GM23338 (cell line): Measurements from ENCODE around the gene GPR55. TPM values are rescaled to one million over a fixed set of nuclear protein-coding genes. Genes with fewer than 3 reads are reported as not detected.

Experiments
- ATAC-seq: fragments of 200-7000 bp; cut with Tn5 transposase; 3 replicates; pipeline ENCODE4 v1.9.1; 2020
- DNase-seq: peaks from one replicate; pipeline ENCODE4 v3.0.0-alpha.2; 2015; ENCODE audit warnings: low spot score
- H2AFZ ChIP-seq: fragments of 200-600 bp; sonication (generic); 2 replicates; pipeline ENCODE4 v1.8.0; 2016; ENCODE audit warnings: antibody characterized with exemption, mild to moderate bottlenecking, moderate library complexity
- H3F3A ChIP-seq: fragments of 200-600 bp; sonication (generic); replicated peaks from 2 replicates; pipeline ENCODE4 v1.8.0; 2017; ENCODE audit warnings: antibody characterized with exemption, mixed run types, low read depth
- H3K27ac ChIP-seq: fragments of 200-600 bp; sonication (generic); 2 replicates; pipeline ENCODE4 v1.6.1; 2016; ENCODE audit warnings: low read depth
- H3K27me3 ChIP-seq: fragments of 200-600 bp; sonication (generic); 2 replicates; pipeline ENCODE4 v1.8.0; 2016; ENCODE audit warnings: mild to moderate bottlenecking, mixed run types, moderate library complexity; ENCODE audit not compliant: insufficient read depth
- H3K36me3 ChIP-seq: fragments of 200-600 bp; sonication (generic); 2 replicates; pipeline ENCODE4 v1.8.0; 2016; ENCODE audit warnings: mild to moderate bottlenecking; ENCODE audit not compliant: insufficient read depth
- H3K4me1 ChIP-seq: fragments of 200-600 bp; sonication (generic); 2 replicates; pipeline ENCODE4 v1.8.0; 2016; ENCODE audit warnings: mild to moderate bottlenecking, moderate library complexity; ENCODE audit not compliant: insufficient read depth
- H3K4me2 ChIP-seq: fragments of 200-600 bp; sonication (generic); 2 replicates; pipeline ENCODE4 v1.7.1; 2017; ENCODE audit warnings: mixed run types
- H3K4me3 ChIP-seq: fragments of 200-600 bp; sonication (generic); 2 replicates; pipeline ENCODE4 v1.6.1; 2016; ENCODE audit warnings: mixed run types
- H3K79me2 ChIP-seq: fragments of 200-600 bp; sonication (generic); replicated peaks from 2 replicates; pipeline ENCODE4 v1.8.0; 2017; ENCODE audit warnings: mild to moderate bottlenecking; ENCODE audit not compliant: insufficient read depth
- H3K9me2 ChIP-seq: fragments of 200-600 bp; sonication (generic); 2 replicates; pipeline ENCODE4 v1.8.0; 2017; ENCODE audit not compliant: insufficient read depth
- H4K20me1 ChIP-seq: fragments of 200-600 bp; sonication (generic); replicated peaks from 2 replicates; pipeline ENCODE4 v1.8.0; 2017; ENCODE audit warnings: mild to moderate bottlenecking; ENCODE audit not compliant: insufficient read depth
- H3K27ac Mint-ChIP-seq: 2 replicates; pipeline ENCODE4 v1.8.0; 2020; ENCODE audit warnings: inconsistent platforms, mild to moderate bottlenecking, moderate library complexity, mixed read lengths
- H3K27me3 Mint-ChIP-seq: 3 replicates; pipeline ENCODE4 v1.8.0; 2022; ENCODE audit warnings: low read depth, mild to moderate bottlenecking, moderate library complexity, mixed read lengths, inconsistent platforms; ENCODE audit not compliant: insufficient read depth, poor library complexity
- H3K36me3 Mint-ChIP-seq: 3 replicates; pipeline ENCODE4 v1.8.0; 2021; ENCODE audit warnings: low read depth, mild to moderate bottlenecking, inconsistent platforms, moderate library complexity, mixed read lengths
- H3K4me1 Mint-ChIP-seq: 3 replicates; pipeline ENCODE4 v1.8.0; 2020; ENCODE audit warnings: mild to moderate bottlenecking, inconsistent platforms, mixed read lengths
- H3K4me3 Mint-ChIP-seq: 3 replicates; pipeline ENCODE4 v1.8.0; 2021; ENCODE audit warnings: moderate library complexity, mild to moderate bottlenecking, inconsistent platforms, mixed read lengths
- H3K9me3 Mint-ChIP-seq: 3 replicates; pipeline ENCODE4 v1.8.0; 2020; ENCODE audit warnings: moderate library complexity, mild to moderate bottlenecking, inconsistent platforms, mixed read lengths
- CREB1 ChIP-seq: fragments of 250-450 bp; sonication (Bioruptor Pico); IDR thresholded peaks from 2 replicates; pipeline ENCODE4 v1.5.0; 2020; ENCODE audit warnings: low read depth, mild to moderate bottlenecking, moderate library complexity
- CTCF ChIP-seq, 2 experiments: fragments of 200-600 bp in 1 of 2; sonication (generic) in 1 of 2; conservative IDR thresholded peaks; 2 replicates each; pipeline versions ENCODE4 v1.5.1 to v1.6.1; 2016 to 2017; ENCODE audit warnings: antibody characterized with exemption in 2 of 2, low read depth in 2 of 2, mild to moderate bottlenecking in 2 of 2, moderate library complexity in 1 of 2
- EZH2 ChIP-seq: fragments of 200-600 bp; sonication (generic); IDR thresholded peaks from one replicate; pipeline ENCODE4 v1.8.0; 2017; ENCODE audit warnings: antibody characterized with exemption, mild to moderate bottlenecking, low read depth; ENCODE audit not compliant: unreplicated experiment
- NANOG ChIP-seq: IDR thresholded peaks from 2 replicates; pipeline ENCODE4 v1.6.1; 2016; ENCODE audit warnings: antibody characterized with exemption, borderline replicate concordance
- POLR2AphosphoS5 ChIP-seq: IDR thresholded peaks from 2 replicates; pipeline ENCODE4 v1.6.1; 2016; ENCODE audit warnings: antibody characterized with exemption, low read depth
- REST ChIP-seq: IDR thresholded peaks from one replicate; pipeline ENCODE4 v1.6.1; 2018; ENCODE audit warnings: antibody characterized with exemption; ENCODE audit not compliant: unreplicated experiment
- STAT1 ChIP-seq: IDR thresholded peaks from one replicate; pipeline ENCODE4 v1.6.1; 2016; ENCODE audit warnings: antibody characterized with exemption; ENCODE audit not compliant: unreplicated experiment
- ZNF114 ChIP-seq: fragments of 250-450 bp; sonication (Bioruptor Pico); IDR thresholded peaks from 2 replicates; pipeline ENCODE4 v1.5.0; 2020; ENCODE audit warnings: mild to moderate bottlenecking, moderate library complexity
- ZNF331 ChIP-seq: fragments of 250-450 bp; sonication (Bioruptor Pico); IDR thresholded peaks from 2 replicates; pipeline ENCODE4 v1.5.0; 2020; ENCODE audit warnings: low read depth, mild to moderate bottlenecking, moderate library complexity
- polyA plus RNA-seq: library from polyadenylated mRNA; unstranded; fragments of >200 nt; fragmentation: Nextera tagmentation; extraction: Ambion mirVana; gene quantifications from 2 replicates; pipeline ENCODE4 v1.2.1, GENCODE V29; 2016
- total RNA-seq: library from RNA; depleted of rRNA; stranded (reverse); fragments of >200 nt; shearing (Covaris generic); gene quantifications from 2 replicates; pipeline ENCODE4 v1.2.3, GENCODE V29; 2014
- TF ChIP-seq, protein P1 (sequence below): IDR thresholded peaks from 2 replicates; pipeline ENCODE4 v1.6.1; 2016; ENCODE audit warnings: antibody characterized with exemption

The GPR55 gene
- total and polyA plus RNA-seq, 2 experiments from 2014 or later, result not detected

DNA sequence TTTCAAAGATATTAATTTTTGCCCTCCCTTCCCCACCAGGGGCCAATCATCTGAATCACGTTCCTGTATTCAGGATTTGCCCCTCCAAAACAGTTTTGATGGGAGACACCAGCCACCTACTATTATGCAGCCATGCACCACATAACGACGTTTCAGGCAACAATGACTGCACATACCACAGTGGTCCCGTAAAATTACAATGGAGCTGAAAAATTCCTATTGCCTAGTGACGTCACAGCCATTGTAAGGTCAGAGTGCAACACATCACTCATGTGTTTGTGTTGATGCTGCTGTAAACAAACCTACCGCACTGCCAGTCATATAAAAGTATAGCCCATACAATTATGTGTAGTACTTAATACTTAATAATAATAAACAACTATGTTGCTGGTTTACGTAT, 37.7 kb downstream of the GPR55 start (continued):
- TF ChIP-seq REST (no peak), STAT1 (no peak), CTCF (conservative IDR thresholded peaks at IDR 0.05; ENCODE audit: low read depth in 2 of 2) (no peak), NANOG (no peak), CREB1 (no peak), ZNF331 (CRISPR knock-in tag) (no peak)
- TF ChIP-seq, protein P1, sequence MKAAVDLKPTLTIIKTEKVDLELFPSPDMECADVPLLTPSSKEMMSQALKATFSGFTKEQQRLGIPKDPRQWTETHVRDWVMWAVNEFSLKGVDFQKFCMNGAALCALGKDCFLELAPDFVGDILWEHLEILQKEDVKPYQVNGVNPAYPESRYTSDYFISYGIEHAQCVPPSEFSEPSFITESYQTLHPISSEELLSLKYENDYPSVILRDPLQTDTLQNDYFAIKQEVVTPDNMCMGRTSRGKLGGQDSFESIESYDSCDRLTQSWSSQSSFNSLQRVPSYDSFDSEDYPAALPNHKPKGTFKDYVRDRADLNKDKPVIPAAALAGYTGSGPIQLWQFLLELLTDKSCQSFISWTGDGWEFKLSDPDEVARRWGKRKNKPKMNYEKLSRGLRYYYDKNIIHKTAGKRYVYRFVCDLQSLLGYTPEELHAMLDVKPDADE, result no peak

GRCh38 chr2:230886671-230887071, 38.4 kb downstream of the GPR55 start:
- H3K4me2 ChIP-seq, result no peak overlapping the region
- no peak overlapping the region for H3K4me3 ChIP-seq
- ATAC-seq, result peak; percentile 68
- TF ChIP-seq ZNF114 (CRISPR knock-in tag) (no peak), REST (no peak), CREB1 (no peak), EZH2 (no peak), NANOG (no peak), ZNF331 (CRISPR knock-in tag) (no peak), POLR2AphosphoS5 (no peak)
- TF ChIP-seq, protein P1, result no peak

More at GRCh38 chr2:230886671-230887071, 38.4 kb downstream of the GPR55 start:
- Histone ChIP-seq H3K27me3 (no peaks in the 10 kb centered on the region), H4K20me1 (no peaks in the 10 kb centered on the region), H3K9me2 (no peaks in the 10 kb centered on the region), H3K27ac (no peak overlapping the region), H2AFZ (peak overlapping the region; percentile 74), H3F3A (no peaks in the 10 kb centered on the region), H3K79me2 (no peaks in the 10 kb centered on the region), H3K36me3 (no peaks in the 10 kb centered on the region), H3K4me1 (no peaks in the 10 kb centered on the region; the same call in 1 of the 2 replicates)
- Mint-ChIP-seq H3K9me3 (no peaks in the 10 kb centered on the region), H3K4me1 (peaks cover 28% of the 10 kb centered on the region), H3K36me3 (no peaks in the 10 kb centered on the region; the same call in 2 of the 3 replicates), H3K27me3 (peaks cover 2% of the 10 kb centered on the region), H3K4me3 (no peak overlapping the region), H3K27ac (no peak overlapping the region)
- peak; percentile 31 for DNase-seq
